NCI-H1694 (cell line): ENCODE measurements around the gene PDK2.
A peak's percentile ranks its signal among the peaks of the same experiment; 100 is the strongest.
"Not testable (repeated sequence)": the region's sequence is repeated elsewhere in the genome, so short reads cannot be mapped to it uniquely, and the experiment has no call there.

Experiments
- DNase-seq: peaks from one replicate; lab custom pipeline; 2025; lab: John Stamatoyannopoulos, UW

The PDK2 gene

GRCh38 chr17:50058296-50058953, 36.7 kb upstream of the PDK2 start:
- DNase-seq: no peak

GRCh38 chr17:50059256-50059655, 35.9 kb upstream of the PDK2 start:
- DNase-seq: no peak

- DNase-seq: no peak
These were observed 35.3 kb upstream of the PDK2 start for GRCh38 chr17:50059759-50060273.

- DNase-seq: no peak
These were observed 34.0 kb upstream of the PDK2 start for GRCh38 chr17:50060951-50061712.

GRCh38 chr17:50061713-50062045, 33.5 kb upstream of the PDK2 start:
- DNase-seq: not testable (repeated sequence)

- DNase-seq: peak; percentile 62
These were observed 32.6 kb upstream of the PDK2 start for GRCh38 chr17:50062293-50063243.

- no peak for DNase-seq
These were observed 31.4 kb upstream of the PDK2 start for GRCh38 chr17:50063561-50064252.

- no peak for DNase-seq
These were observed 30.7 kb upstream of the PDK2 start for GRCh38 chr17:50064253-50065001.

- DNase-seq: no peak
These were observed 30.1 kb upstream of the PDK2 start for GRCh38 chr17:50065056-50065455.

GRCh38 chr17:50066995-50067394, 28.2 kb upstream of the PDK2 start:
- no peak for DNase-seq

- DNase-seq: no peak
These were observed 27.2 kb upstream of the PDK2 start for GRCh38 chr17:50067996-50068395.

GRCh38 chr17:50070908-50071680, 24.1 kb upstream of the PDK2 start:
- no peak for DNase-seq

GRCh38 chr17:50071692-50072091, 23.5 kb upstream of the PDK2 start:
- DNase-seq: no peak

GRCh38 chr17:50072130-50072529, 23.0 kb upstream of the PDK2 start:
- no peak for DNase-seq

GRCh38 chr17:50072925-50073324, 22.2 kb upstream of the PDK2 start:
- DNase-seq: no peak

- no peak for DNase-seq
These were observed 20.9 kb upstream of the PDK2 start for GRCh38 chr17:50074227-50074626.

GRCh38 chr17:50075446-50076032, 19.6 kb upstream of the PDK2 start:
- no peak for DNase-seq

- DNase-seq: no peak
These were observed 18.9 kb upstream of the PDK2 start for GRCh38 chr17:50076221-50076590.

GRCh38 chr17:50076591-50077235, 18.4 kb upstream of the PDK2 start:
- no peak for DNase-seq
